HG03558 (cell line): ENCODE measurements around the gene TTC12.

Experiments used
- ATAC-seq: cut with Tn5 transposase; IDR thresholded peaks from one replicate; pipeline ENCODE4 v1.9.1; 2021; ENCODE audit warnings: moderate number of reproducible peaks; ENCODE audit not compliant: unreplicated experiment; ENCODE audit errors: extremely low read depth

The TTC12 gene

DNA sequence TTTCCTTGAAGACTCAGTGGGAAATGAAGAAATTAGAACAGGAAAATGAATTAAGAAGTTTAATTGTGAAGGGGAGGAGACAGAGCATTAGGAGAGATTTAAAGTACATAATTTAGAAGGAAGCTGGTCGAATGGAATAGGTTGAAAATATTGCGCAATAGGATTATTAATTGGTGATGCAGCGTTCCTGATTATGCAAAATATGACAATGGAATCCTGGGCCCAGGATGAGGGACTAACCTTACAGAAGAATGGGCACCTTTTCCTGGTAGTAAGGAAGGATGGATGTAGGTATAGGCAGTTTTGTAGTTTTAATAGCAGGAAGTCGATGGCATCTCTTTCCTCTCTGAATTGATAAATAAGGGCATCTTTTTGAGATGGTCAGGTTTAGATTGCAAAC is 7.8 kb downstream of the TTC12 start:
- ATAC-seq = no peak

DNA sequence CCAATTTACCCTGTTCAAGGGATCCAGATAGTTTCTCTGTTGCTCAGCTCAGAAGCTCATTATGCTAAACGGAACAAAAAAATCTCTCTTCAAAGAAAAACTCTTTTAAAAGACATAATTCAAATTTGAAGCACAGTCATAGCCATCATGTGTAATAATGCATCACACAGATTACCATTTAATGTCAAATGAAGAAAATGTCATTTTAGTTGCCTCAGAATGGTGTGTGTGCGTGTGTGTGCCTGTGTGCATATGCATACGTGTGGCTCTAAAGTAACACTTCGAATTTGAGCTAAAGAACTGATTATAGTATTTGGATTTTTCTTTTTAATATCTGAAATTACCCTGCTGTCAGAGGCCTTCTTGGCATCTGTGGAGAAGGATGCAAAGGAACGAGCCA is 9.9 kb downstream of the TTC12 start:
- no peak for ATAC-seq

DNA sequence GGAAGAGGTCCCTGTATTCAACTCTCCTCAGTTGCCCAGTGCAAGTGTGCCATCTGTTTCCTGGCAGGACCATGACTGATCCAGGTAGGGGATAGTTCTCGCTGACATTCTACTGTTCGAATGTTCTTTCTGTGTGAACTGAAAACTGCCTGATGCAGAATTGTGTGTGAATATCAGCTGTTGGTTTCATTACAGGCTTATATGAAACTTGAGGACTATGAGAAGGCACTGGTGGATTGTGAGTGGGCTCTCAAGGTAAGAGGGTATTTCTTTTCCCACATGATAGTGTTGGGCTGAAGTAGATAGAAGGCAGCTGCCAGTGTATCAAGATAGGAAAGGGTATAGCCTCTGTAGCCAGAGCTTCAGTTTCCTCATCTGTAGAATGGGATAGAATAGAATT is 15.3 kb downstream of the TTC12 start:
- ATAC-seq = no peak

DNA sequence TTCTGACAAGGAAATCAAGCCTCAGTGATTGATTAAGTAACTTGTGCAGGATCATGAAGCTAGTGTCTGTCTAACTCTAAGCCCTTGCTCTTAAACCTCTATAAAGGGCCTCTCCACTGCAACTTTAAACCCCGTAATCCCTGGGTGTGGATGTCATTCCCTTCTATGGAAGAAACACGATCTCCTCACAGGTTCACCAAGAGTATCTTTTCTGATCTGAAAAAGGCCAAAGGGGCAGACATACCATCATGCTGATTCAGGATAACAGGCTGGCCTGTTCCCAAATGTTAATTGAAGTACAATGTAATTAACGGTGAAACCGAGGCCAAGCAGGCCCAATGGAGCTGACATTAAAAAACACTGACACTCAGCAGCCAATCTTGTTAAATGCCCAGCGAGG is 17.1 kb downstream of the TTC12 start:
- no peak for ATAC-seq

DNA sequence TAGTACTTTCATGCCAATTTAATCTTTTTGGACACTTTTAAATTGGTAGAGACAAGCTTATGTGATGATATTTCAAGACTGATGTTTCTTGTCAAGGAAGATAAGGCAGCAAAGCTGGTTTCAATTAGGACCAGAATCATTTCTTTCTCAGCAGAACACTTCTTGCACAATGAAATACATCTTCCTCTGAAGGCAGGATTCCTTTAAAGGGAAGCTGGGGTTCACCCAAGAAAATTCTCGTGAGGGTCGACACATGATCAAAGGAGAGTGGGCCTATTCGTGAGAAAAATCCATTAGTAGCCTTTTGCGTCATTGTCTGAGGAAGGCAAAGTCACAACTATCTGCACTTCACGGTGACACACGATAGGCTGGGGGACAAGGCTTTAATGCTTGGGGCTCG is 17.6 kb downstream of the TTC12 start:
- ATAC-seq = no peak

DNA sequence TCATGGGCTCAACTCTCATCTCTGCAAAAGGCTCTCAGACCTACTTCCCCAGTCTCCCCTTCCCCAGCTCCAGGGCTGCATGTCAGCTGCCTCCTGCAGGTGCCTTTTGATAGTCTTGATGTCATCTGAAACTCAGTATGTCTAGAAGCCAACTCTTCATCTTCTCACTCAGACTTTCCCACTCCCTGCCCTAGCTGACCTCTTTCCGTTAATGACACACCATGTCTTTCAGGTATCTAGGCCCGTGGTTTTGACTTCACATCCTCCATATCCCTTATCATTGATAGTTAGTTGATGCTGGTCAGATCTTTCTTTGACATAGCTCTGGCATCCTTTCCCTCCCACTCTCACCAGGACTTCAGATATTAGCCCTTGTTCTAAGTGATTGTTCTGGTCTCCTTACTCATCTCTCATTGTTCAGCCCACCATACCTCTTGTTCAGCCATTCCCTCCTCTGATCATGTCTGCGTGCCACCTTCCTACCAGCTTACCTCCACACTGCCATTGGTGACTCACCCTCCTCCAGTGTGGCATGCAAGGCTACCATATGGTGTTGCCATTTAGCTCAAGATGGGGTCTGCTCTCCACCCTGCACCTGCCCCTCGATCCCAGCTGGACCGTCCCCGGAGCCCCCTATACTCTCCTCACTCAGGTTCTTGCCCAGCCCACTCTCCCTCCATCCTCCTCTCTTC is 18.4 kb downstream of the TTC12 start:
- no peak for ATAC-seq

DNA sequence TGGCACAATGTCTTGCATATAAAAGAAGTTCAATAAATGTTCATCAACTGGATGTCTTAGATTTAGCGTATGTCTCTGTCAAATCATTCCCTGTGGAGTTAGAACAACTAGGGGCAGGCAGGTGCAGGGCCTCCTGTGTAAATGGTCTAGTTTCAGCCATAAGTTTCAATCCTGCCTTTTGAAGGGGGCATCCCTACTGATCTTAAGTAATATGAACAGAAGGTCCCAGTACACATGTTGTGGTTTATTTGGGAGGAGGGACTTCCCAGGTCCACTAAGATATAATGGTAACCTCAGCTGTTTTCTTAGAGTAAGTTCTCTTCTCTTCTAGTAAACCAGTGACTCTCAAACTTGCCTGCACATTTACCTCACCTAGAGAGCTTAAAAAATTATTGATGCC is 19.8 kb downstream of the TTC12 start:
- ATAC-seq = peak; percentile 45

DNA sequence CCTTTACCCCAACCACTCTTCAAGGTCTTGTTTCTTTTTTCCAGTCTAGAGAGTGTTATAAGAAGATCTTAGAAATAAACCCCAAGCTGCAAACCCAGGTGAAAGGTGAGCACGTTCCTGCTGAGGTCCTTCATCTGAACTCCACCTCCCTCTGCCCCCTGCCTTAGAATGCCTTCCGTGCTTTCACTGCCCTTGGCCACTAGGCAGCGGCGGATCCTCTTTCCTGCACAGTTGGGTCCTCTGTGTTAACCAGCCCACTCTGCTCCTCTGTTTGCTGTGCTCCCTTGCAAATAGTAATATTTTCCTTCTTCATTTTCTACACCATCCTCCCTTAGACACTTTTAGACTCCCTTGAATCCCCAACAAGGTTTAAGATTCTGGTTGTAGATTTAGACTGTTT is 24.3 kb downstream of the TTC12 start:
- no peak for ATAC-seq

DNA sequence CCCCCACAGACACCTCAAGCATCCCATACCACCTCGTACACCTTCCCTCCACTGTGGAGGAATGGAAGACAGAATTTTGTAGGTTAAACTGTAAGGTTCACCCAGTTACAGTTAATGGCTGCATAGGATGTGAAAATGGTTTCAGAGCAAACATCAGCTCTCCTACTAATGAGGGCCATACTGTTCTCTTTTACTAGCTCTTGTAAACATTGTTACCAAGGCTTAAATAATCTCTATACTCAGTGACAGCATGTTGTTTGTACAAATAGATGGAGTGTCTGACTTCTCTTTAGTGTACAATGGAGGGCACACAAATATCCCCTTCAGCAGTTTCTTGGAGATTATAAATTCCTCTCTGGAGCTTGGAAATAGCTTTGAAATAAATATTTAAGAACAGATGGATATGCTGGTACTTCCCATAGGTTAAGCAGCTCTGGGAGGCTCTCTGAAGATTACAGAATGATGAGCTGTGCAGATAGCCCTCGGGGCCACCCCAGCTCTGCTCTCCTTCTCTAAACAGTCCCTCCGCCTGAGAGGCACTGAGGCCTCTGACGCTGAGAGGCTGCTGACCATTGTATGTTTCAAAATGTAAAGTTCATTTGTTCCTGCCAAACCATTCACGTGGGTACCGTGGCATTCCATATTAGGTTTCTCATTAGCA is 25.7 kb downstream of the TTC12 start:
- no peak for ATAC-seq

DNA sequence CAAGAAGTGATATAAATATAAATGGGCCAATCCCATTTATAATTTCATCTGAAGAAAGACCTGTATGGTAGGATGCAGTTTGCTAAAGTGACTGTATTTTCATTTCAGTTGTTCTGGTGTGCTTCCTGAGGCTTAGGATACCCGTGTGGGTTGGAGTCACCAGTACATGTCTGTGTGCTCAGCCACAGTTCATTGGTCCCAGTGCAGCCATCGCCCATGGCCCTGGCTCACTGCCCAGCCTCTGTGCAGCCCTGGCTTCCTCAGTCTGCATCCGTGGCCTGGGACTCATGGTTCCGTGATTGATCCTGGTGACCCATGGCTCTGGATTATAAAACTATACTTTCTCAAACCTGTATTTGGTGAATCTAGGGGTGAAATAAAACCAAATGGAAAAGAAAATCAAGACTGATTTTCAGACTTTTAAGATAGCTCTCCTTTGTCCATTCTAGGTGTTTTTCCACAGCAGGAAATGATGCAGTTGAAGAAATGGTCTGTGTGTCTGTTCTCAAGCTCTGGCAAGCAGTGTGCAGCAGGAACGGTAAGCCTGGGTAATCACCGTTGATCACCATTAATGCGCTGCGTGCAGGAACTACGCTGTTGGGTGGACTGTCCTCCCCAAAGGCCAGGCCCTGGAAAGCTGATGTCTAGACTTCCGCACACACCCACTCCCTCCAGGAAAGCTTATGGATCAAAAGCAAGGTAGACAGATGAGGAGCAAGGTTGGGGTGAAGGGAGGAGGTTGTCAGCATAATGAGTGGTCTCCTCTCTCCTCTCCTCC is 27.2 kb downstream of the TTC12 start:
- no peak for ATAC-seq

DNA sequence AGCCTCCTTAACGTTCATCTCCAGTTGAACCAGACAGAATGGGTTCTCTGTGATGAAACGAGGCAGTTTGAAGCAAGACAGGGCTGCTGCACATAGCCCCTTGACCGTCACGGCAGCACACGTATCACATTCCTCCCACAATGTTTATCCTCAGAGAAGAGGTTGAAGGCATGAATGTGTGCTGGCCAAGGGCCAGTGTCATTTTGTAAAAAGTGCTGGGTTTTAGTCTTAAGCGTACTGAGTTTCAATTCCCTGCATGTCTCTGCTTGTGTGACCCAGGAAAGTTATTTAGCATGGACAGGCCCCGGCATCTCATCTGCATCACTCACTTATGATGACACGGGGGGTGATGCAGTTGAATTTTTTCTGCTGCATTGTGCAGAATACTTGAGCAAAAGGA is 31.6 kb downstream of the TTC12 start:
- no peak for ATAC-seq

DNA sequence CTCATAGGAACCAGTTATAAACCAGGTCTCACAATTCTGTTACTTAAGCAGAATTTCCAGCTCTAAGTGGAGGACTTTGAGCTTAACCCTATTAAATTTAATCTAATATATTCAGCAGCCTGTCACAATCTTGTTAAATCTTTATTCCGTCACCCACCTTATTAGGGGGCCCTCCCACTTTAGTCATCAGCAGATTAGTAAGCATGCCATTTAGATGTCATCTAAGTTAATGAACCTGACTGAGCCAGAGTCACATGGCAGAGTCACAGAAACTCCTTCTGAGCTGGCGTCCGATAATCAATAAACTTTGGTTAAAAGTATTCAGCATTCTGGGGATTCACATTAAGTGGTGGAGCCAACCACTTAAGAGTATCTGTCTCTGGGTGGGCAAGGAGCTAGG is 35.1 kb downstream of the TTC12 start:
- ATAC-seq = no peak

DNA sequence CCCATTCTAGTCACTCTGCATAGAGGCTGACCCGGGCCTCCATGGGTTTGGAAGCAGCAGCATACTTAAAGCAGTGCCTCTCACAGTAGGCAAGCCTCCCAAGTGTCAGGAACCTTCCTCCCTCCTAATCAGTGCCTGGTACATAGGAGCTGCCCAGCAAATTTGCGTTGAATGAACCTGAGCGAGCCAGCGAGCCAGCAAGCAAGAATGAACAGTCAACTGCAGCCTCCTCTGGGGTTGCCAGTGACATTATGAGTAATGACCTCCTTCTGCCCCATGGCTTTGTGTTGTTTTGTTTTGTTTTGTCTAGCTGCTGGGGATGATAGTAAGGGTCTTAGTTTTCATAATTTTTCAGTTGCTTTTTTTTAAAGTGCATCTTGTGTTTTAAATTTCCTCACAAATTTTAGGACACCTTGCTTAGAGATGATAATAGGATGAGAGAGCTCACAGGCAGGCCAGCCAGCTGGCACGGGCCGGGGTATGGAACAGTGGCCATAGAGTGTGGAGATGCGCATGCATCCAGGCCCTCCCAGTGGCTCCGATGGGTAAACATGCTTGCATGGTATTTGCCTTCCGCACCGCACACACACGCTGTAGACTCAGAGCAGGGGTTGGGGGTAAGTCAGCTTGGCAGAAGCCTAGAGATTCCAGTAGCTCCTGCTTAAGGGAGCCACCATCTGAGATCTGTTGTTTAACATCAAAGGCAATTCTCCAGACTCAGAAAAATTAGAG is 36.1 kb downstream of the TTC12 start:
- no peak for ATAC-seq

DNA sequence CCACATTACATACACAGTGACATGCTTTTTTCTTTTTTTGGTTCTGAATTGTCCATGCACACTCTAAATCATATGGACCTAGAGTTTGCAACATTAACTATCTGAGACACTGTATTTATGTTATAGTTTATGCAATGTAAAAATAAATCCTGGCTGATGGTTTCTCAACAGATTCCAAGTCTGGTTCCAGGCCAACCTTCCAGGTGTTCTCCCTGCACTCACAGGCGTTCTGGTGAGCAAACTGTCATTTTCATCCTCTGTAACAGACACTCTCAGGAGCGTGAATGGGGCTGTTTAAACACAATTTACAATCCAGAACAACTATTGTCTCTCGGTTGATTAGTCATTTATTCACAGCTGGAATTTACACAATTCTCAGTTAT is 36.7 kb downstream of the TTC12 start:
- no peak for ATAC-seq

DNA sequence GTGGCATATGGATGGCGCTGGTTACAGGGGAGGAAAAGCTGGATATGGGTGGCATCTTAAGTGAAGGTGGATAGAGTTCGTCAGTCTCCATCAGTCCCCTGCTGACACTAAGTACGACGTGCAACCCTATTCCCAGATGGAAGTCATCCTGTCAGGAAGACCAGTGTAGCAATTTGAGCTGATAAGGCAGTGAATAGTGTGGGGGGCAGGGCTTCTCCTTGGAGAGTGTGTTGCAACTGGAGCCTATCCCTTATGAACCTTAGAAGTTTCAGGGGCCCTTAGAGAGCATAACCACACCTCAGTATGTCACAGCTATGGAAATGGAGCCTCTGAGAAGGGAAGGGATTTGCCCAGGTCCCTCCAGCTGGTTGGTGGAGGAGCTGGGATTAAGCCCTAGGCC is 37.1 kb downstream of the TTC12 start:
- no peak for ATAC-seq

DNA sequence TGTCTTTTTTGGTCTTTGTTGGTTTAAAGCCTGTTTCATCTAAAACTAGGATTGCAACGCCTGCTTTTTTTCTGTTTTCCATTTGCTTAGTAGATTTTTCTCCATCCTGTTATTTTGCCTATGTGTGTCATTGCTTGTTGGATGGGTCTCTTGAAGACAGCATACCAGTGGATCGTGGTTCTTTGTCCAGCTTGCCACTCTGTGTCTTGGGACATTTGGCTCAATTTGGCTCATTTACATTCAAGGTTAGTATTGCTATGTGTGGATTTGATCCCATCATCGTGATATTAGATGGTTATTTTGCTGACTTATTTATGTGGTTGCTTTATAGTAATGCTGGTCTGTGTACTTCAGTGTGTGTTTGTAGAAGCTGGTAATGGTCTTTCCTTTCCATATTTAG is 41.8 kb downstream of the TTC12 start:
- ATAC-seq = no peak

DNA sequence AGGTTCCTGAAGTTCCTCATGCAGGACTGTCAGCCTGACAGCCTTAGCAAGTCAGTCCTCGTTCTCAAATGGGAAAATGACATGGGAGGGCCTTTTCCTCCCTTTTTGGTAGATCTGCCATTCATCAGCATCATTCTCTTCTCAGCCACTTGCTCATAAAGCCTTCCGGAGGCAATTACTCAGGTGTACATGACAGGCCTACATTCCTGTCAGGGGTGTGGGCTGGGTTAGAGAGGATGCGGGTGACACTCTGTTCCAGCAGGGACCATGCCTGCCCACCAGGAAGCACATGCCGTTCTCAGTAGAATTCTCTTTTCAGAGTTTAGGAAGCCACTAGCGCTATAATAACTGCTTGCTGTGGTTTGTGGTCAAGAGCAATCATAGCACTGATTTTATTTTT is 49.0 kb downstream of the TTC12 start:
- no peak for ATAC-seq

DNA sequence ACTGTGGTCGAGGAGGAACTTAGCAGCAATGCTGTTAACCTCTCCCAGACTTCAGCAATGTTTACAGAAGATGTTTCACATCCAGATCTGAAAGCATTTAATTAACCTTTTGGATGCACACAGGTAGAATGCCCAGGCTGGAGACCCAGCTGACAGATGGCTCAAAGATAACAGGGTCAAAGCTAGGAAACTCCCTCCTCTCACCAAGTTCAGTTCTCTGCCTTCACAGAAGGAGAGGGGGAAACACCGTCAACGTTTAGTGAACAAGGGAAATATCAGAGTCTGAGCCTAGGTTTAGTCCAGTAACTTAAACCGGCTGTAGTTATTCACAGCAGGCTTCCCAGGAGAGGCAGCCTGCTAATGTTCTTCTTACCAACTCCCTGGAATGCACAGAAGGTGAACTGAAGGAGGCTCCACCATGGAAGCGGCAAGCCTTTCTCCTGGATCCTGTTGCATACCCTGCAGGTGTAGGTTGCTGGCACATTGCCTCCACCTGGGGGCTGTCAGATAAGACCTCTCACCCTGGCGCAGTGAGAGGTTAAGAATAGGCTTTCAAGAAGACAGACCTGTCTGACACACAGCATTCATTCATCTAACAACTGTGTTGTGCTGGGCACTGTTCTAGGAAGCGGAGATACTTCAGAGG is 49.7 kb downstream of the TTC12 start:
- no peak for ATAC-seq

DNA sequence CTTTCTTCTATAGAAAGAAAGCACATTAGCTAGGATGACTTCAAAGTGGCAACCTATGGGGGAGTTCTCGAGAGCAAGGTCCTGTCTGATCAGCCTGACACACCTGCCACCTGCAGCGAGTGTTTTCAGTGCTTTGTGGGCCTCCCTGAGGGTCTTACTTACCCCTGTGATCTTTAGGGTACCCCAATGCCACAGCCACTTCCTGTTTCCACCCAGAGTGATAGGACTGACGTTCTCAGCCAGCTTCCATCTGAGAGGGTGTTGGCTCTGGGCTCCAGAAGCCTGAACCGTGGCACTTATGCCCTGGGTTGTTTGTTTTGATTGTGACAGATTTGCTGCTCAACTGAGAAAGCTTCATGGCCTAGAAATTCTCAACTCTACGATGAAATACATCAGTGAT is 51.5 kb downstream of the TTC12 start:
- ATAC-seq = no peak

DNA sequence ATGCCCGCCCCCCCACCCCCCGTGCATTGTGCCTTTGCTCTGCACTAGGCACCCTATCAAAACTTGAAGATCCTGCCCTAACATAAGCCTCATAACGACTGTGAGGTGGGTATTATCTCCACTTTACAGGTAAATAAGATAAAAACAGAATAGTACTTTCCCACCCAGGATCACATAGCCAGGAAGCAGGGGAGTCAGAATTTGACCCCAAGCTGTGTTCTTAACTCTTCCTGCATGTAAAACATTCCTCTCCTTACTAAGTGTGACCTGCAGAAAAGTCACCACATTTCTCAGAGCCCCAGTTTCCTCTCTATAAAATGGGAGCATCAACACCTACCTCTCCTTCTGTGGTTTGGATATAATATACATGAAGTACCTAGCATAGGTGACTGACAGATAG is 55.0 kb downstream of the TTC12 start:
- no peak for ATAC-seq
